ENCODE results near the gene CPXM1.

The CPXM1 gene

DNA sequence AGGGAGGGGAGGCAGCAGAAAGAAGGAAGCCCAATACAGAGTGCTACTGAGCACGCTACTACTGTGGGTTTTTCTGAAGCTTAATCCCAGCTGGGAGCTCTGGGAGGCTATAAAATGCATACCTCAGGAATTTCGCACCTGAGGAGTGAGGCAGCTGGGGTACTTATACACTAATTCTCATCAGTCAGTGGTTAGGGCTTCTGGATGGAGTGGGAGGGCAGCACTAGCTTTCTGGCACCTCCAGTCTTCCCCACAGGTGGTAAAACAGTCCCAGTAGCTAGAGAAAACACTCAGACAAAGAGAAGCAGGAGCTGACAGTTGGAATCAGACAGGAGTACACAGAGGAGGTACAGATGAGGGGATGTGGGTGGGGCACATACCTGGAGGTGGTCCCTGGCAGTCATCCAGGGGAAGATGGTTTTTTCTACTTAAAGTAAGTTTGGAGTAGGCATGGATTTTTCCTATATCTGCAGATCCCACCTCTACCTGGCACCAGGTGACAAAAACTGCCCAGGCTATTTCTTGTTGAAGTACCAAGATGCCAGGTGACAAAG is 37.8 kb downstream of the CPXM1 start:
- DNase-seq: no peak

- DNase-seq: no peak
Observed at GRCh38 chr20:2761885-2762284, 38.5 kb downstream of the CPXM1 start.

DNA sequence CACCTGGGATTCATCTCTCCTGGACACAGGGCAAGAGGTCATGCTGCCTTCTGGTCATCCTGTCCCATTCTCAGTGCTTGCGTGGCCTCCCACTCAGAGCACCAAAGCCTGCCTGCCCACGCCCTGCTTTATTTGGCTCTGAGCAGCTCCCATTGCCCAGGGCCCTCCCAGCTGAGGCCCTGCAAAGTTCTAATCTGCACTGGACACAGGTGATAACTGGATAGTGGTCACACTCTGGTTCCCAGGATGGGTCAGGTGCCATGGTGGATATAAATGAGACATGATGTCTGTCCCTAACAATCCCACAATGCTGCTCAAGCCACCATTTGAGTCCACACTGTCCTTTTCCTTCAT is 39.5 kb downstream of the CPXM1 start:
- no peak for DNase-seq

DNA sequence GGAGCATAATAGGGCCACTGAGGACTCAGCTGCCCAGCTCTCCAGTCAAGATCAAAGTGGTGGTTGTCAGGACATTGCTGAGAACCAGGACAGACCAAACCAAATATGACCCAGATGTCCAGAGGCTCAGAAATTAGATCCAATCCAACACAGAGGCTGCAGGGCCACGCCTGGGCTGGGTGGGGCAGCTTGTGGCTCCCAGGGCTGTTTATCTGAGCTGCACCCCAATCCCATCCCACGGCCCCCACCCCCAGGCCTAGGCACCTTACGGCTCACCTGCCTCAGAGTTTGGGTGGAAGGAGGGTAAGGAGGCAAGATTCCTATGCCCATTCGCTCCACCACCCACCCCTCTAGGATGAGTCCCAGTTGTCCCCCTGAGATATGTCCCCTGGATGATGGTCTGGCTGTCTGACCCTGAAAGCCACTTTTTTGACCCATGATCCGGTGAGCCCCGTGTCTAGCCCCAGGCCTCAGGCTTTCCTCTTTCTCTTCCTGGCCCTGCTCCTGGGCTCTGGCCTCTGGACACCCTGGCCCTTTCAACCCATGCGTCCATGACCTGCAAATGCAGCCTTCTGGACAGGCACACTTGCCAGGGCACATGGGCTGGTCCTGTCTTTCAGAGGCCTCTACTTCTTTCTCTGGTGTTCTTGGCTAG is 40.0 kb downstream of the CPXM1 start:
- DNase-seq: no peak

- DNase-seq: no peak
Observed at GRCh38 chr20:2759603-2760296, 40.7 kb downstream of the CPXM1 start.

DNA sequence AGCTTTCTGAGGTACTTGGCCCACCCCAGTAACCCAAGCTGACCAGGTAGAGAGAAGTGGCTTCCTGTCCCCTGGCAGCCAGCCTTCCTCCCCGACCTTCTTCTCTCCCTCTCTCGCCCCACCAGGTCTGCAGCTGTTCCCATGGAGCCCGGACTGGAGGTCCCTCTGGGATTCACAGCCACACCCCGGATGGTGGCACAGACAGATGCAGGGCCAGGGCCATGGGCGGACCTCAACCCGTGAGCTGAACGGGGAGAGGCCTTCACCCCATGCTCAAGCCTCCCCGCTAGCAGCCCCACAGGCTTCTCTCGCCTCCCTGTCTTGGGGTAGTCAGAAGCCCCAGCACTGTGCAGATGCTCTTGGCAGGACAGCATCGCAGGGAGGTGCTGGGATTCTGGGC is 41.3 kb downstream of the CPXM1 start:
- DNase-seq: no peak

DNA sequence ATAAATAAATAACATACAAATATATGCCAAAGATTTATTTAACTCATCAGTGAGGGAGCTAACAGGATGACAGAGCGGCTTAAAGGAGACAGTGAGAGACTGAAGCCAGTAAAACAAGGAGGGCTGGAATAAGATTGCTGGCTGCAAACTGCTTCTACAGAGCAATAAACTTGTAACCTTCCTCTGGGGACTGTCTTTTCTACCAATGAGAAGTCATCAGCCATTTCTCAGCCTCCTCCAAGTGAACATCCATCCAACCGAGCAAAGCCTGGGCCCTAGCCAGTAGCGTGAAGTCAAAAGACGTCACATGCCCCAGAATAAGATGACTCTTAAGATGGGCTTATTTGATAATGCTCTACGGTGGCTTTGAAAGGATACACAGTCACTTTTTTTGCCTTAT is 42.5 kb downstream of the CPXM1 start:
- no peak for DNase-seq

DNA sequence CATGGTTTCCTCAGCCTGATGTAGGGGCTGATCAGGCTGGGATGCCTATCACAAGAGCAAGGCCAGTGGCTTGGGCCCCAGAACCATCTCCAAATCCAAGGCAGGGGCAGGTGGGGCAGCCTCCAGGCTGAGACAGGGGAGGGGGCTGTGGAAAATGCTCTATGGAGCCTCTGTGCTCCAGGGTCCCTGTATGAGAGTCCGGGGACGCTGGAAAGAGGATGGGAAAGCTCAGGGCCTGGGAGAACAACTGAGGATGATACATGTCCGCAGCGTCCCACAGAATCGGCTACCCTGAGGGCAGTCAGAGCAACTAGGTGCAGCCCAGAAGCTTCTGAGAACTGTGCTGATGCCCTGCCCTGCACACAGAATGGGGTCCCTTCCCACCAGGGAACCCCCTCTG is 43.4 kb downstream of the CPXM1 start:
- DNase-seq: no peak

DNA sequence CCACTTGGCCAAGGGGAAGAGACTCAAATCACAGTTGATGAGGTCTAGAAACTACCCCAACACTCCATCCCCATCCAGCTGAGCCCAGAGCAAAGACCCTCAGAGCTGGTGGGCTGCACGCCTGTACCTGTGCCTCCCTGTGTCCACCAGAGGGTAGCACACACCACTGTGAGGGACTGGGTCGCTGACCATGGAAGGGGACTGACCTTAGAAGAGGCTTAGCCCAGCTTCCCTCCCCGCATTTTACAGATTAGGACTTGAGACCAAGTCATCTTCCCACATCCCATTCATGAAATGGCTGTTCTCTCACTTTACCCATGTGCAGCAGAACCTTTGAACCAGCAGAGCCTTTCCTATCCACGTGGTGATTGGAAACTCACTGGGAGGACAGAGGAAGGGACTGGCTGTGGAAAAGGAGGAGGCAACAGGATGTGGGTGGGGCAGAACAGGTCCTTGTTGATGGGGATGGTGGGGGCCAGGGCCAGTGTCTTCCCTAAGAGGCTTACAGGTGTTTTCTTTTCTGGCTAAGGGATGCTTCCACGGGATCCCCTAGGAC is 44.3 kb downstream of the CPXM1 start:
- no peak for DNase-seq

GRCh38 chr20:2755451-2756055 is 44.9 kb downstream of the CPXM1 start:
- DNase-seq: no peak

- DNase-seq: no peak
Observed at GRCh38 chr20:2754424-2754823, 46.0 kb downstream of the CPXM1 start.

- no peak for DNase-seq
Observed at GRCh38 chr20:2753461-2754040, 46.9 kb downstream of the CPXM1 start.

- no peak for DNase-seq
Observed at GRCh38 chr20:2752567-2753460, 47.6 kb downstream of the CPXM1 start.

- DNase-seq: no peak
Observed at GRCh38 chr20:2751878-2752566, 48.4 kb downstream of the CPXM1 start.

DNA sequence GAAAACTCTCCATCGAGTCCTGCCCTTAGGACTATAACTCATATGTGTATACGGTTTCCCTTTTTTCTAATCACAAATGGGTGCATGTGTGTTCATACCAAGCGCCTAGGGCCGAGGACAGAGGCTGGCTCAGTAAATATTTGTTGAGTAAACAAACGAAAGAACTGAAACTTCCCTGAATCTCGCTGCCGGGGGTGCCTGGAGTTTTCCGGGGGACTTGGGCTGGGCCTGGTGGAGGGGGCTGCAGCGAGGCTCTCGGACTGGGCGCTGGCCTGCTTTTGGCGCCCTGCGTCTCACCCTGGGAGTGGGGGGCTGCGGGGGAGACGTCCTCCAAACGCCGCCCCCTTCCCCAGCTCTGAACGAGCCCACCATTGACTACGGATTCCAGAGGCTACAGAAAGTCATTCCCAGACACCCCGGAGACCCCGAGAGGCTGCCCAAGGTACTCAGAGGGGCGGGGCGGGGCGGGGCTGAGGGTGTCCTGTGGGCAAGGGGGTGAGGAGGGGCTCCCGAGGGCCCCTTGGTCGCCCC is 49.0 kb downstream of the CPXM1 start:
- DNase-seq: no peak

- DNase-seq: no peak
Observed at GRCh38 chr20:2750491-2751251, 49.8 kb downstream of the CPXM1 start.

- no peak for DNase-seq
Observed at GRCh38 chr20:2749951-2750490, 50.4 kb downstream of the CPXM1 start.

DNA sequence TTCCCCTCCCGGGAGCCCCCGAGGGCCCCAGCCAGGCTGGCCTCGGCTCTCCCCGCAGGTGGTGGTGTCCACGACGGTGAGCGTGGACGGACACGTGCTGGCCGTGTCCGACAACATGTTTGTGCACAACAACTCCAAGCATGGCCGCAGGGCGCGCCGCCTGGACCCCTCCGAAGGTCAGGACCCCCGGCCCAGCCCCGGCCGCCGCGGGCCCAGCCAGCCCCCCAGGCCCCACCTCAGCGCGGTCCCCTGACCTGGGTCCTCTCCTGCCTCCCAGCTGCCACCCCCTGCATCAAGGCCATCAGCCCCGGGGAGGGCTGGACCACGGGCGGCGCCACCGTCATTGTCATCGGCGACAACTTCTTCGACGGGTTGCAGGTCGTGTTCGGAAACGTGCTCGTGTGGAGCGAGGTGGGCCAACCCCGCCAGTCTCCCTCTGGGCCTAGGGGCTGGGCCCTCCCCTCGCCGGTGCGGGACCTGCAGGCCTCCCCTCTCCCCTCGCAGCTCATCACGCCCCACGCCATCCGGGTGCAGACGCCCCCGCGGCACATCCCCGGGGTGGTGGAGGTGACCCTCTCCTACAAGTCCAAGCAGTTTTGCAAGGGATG is 51.0 kb downstream of the CPXM1 start:
- no peak for DNase-seq

- DNase-seq: no peak
Observed at GRCh38 chr20:2748551-2749342, 51.7 kb downstream of the CPXM1 start.

All from amniotic stem cell (primary cell).